RWPE2 (cell line): Measurements from ENCODE around the gene WDR90.
A peak's percentile ranks its signal among the peaks of the same experiment; 100 is the strongest.

Experiments used
- ATAC-seq: fragments of 200-7000 bp; cut with Tn5 transposase; 3 replicates; pipeline ENCODE4 v1.9.1; 2021; ENCODE audit warnings: low read depth
- DNase-seq: peaks from one replicate; pipeline ENCODE4 v3.0.0-alpha.2; 2020; ENCODE audit warnings: low spot score
- H3K27ac ChIP-seq: fragments of 450-650 bp; 2 replicates; pipeline ENCODE4 v1.5.1; 2017; ENCODE audit warnings: mild to moderate bottlenecking; ENCODE audit not compliant: poor library complexity, severe bottlenecking
- H3K27me3 ChIP-seq: fragments of 250-450 bp; sonication (Bioruptor Pico); 2 replicates; pipeline ENCODE4 v1.5.1; 2021; ENCODE audit warnings: mild to moderate bottlenecking, moderate library complexity; ENCODE audit not compliant: insufficient read depth, poor library complexity, severe bottlenecking
- H3K36me3 ChIP-seq: fragments of 250-450 bp; sonication (Bioruptor Pico); 2 replicates; pipeline ENCODE4 v1.5.1; 2020; ENCODE audit warnings: low read depth, mild to moderate bottlenecking, moderate library complexity
- H3K4me1 ChIP-seq: fragments of 250-450 bp; sonication (Bioruptor Pico); 2 replicates; pipeline ENCODE4 v1.5.1; 2021; ENCODE audit warnings: mild to moderate bottlenecking, moderate library complexity; ENCODE audit not compliant: insufficient read depth, poor library complexity, severe bottlenecking
- H3K4me3 ChIP-seq: fragments of 250-450 bp; sonication (Bioruptor Pico); 2 replicates; pipeline ENCODE4 v1.5.1; 2021; ENCODE audit warnings: mild to moderate bottlenecking, moderate library complexity; ENCODE audit not compliant: severe bottlenecking
- H3K9me3 ChIP-seq: fragments of 250-450 bp; sonication (Bioruptor Pico); 2 replicates; pipeline ENCODE4 v1.5.1; 2021; ENCODE audit warnings: mild to moderate bottlenecking, moderate library complexity; ENCODE audit not compliant: severe bottlenecking
- TF ChIP-seq, protein P1 (sequence below): fragments of 450-650 bp; IDR thresholded peaks from one replicate; pipeline ENCODE4 v1.5.1; 2017; ENCODE audit warnings: mild to moderate bottlenecking, moderate library complexity; ENCODE audit not compliant: poor library complexity, severe bottlenecking

The WDR90 gene

DNA sequence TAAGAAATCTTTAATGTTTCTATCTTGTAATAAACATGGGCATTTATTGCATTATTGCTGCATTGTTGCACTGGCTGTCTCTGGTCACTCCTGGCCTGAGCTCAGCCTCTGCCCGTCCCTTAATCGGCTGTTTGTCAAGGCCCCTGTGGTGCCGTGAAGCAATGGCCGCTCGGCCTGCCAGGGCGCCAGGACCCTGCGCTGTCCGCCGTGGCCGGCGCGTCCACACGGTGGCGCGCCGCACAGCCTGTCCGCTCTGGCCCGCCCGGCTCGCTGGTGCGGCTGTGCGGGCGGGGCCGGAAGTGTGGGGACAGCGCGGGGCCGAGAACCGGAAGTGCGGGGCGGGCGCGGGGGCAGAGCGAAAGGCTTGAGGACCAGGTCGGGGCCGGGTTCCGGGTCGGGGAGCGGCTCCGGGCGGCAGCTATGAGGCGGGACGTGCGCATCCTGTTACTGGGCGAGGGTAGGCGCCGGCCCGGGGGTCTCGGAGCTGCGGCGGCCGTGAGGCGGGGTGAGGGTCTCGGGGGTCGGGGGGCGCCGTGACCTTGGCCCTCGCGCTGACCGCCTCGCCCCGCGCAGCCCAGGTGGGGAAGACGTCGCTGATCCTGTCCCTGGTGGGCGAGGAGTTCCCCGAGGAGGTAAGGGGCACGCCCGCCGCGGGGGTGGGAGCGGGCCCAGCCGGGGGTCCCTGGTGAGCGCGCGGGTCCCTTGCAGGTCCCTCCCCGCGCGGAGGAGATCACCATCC, 18.8 kb downstream of the WDR90 start, which contains the start of gene RHOT2:
RHOT2 (plus strand) TSS at position 353 of the 739 bp plus-strand sequence; CDS start at position 421, 68 bp downstream.
- Histone ChIP-seq H3K36me3 (peaks cover 35% of the 10 kb centered on the region), H3K27ac (peak within 1 kb of the TSS; percentile 68)

GRCh38 chr16:668519-669171, 19.5 kb downstream of the WDR90 start:
- Histone ChIP-seq H3K27ac (peak overlapping the region; percentile 68), H3K4me3 (peak overlapping the region; percentile 72), H3K36me3 (peaks cover 39% of the 10 kb centered on the region), H3K9me3 (no peaks in the 10 kb centered on the region), H3K27me3 (no peaks in the 10 kb centered on the region), H3K4me1 (no peaks in the 10 kb centered on the region)
- TF ChIP-seq, protein P1, sequence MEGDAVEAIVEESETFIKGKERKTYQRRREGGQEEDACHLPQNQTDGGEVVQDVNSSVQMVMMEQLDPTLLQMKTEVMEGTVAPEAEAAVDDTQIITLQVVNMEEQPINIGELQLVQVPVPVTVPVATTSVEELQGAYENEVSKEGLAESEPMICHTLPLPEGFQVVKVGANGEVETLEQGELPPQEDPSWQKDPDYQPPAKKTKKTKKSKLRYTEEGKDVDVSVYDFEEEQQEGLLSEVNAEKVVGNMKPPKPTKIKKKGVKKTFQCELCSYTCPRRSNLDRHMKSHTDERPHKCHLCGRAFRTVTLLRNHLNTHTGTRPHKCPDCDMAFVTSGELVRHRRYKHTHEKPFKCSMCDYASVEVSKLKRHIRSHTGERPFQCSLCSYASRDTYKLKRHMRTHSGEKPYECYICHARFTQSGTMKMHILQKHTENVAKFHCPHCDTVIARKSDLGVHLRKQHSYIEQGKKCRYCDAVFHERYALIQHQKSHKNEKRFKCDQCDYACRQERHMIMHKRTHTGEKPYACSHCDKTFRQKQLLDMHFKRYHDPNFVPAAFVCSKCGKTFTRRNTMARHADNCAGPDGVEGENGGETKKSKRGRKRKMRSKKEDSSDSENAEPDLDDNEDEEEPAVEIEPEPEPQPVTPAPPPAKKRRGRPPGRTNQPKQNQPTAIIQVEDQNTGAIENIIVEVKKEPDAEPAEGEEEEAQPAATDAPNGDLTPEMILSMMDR = no peak
- ATAC-seq (peak; percentile 7; the same call in 1 of the 3 replicates), DNase-seq (no peak)

More for the DNA sequence above, 18.8 kb downstream of the WDR90 start, which contains the start of gene RHOT2:
- peak within 1 kb of the TSS; percentile 72 for H3K4me3 ChIP-seq
- TF ChIP-seq, protein P1 = peak; percentile 97
- no peaks in the 10 kb centered on the region for H3K4me1 ChIP-seq
- no peaks in the 10 kb centered on the region for H3K9me3 ChIP-seq
- peak; percentile 91 for DNase-seq
- ATAC-seq = peak; percentile 90
- no peaks in the 10 kb centered on the region for H3K27me3 ChIP-seq

DNA sequence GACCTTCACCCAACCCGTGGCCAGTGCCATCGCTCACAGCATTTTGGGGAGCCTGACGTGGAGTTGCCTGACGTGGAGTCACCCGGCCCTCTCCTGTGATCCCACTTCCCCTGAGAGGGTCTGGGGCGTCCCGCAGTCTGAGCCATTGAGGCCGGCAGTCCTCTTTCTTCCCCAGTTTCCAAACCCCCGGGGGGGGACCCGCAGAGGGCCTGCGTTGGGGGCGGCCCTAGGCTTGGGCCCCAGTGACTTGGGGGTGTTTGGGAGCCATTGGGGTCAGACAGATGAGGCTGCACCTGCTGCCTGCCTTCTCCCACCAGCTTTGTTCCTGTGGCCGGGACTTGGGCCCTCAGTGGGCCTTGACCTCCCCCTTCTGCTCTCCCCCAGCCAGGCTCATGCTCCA, 20.5 kb downstream of the WDR90 start:
- Histone ChIP-seq H3K27ac (no peak overlapping the region), H3K27me3 (no peaks in the 10 kb centered on the region), H3K4me3 (no peak overlapping the region), H3K4me1 (no peaks in the 10 kb centered on the region), H3K9me3 (no peaks in the 10 kb centered on the region), H3K36me3 (peaks cover 46% of the 10 kb centered on the region)
- DNase-seq = no peak
- ATAC-seq = no peak
- TF ChIP-seq, protein P1 = no peak

DNA sequence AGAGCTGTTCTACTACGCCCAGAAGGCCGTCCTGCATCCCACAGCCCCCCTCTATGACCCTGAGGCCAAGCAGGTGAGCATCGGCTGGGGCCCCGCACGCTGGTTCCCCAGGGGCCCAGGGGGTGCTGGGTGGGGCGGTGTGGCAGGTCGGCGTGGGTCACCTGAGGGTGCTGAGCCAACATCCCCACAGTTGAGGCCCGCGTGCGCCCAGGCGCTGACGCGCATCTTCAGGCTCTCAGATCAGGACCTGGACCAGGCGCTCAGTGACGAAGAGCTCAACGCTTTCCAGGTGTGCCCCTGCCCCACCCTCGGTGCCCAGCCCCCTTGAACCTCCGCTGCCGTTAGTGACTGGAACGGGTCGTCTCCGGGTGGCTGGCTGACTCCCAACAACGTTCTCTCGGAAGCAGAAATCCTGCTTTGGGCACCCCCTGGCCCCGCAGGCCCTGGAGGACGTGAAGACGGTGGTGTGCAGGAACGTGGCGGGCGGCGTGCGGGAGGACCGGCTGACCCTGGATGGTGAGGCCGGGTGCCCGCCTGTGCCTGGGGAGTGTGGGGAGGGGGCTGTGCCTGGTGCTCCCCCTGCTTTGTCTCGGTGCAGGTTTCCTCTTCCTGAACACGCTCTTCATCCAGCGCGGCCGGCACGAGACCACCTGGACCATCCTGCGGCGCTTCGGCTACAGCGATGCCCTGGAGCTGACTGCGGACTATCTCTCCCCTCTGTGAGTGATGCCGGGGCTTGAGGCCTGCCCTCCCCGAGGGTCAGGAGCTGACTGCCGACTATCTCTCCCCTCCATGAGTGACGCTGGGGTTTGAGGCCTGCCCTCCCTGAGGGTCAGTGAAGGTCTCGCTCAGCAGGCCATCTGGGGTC, 21.6 kb downstream of the WDR90 start:
- no peak overlapping the region for H3K27ac ChIP-seq
- TF ChIP-seq, protein P1 = no peak
- ATAC-seq (no peak), DNase-seq (no peak)
- H3K4me1 ChIP-seq = no peaks in the 10 kb centered on the region
- no peak overlapping the region for H3K4me3 ChIP-seq
- no peaks in the 10 kb centered on the region for H3K9me3 ChIP-seq
- peaks cover 46% of the 10 kb centered on the region for H3K36me3 ChIP-seq
- no peaks in the 10 kb centered on the region for H3K27me3 ChIP-seq
